Mucosa of descending colon (tissue), 3 donors: ENCODE measurements around the gene SNTG2. TPM values are rescaled to one million over a fixed set of nuclear protein-coding genes. Genes with fewer than 3 reads are reported as not detected.

Source experiments
- ATAC-seq: fragments of 200-7000 bp; cut with Tn5 transposase; one replicate; pipeline ENCODE4 v1.9.1; 2020; ENCODE audit warnings: mild to moderate bottlenecking, moderate library complexity
- DNase-seq, 3 donors: peaks; one replicate each; pipeline ENCODE4 v3.0.0-alpha.2; 2020
- H3K36me3 ChIP-seq: fragments of 200-600 bp; one replicate; pipeline ENCODE4 v1.8.0; 2021; ENCODE audit warnings: low read depth, mild to moderate bottlenecking
- H3K4me1 ChIP-seq: fragments of 200-600 bp; one replicate; pipeline ENCODE4 v1.8.0; 2021; ENCODE audit warnings: low read depth, mild to moderate bottlenecking
- H3K4me3 ChIP-seq: fragments of 200-600 bp; one replicate; pipeline ENCODE4 v1.8.0; 2021; ENCODE audit warnings: mild to moderate bottlenecking
- H3K9me3 ChIP-seq: fragments of 200-600 bp; one replicate; pipeline ENCODE4 v1.8.0; 2021; ENCODE audit warnings: mild to moderate bottlenecking
- intact Hi-C, 2 donors: fragments of 100-400 bp; cut with DNase I in 1 of 2; cut with micrococcal nuclease in 1 of 2; formaldehyde crosslinking; loops; one replicate each; pipeline versions ENCODE4 v1.11.0 to v1.11.1; 2022; cut with DNase I, micrococcal nuclease
- total RNA-seq, 3 donors: library from RNA; stranded (reverse); fragmentation: NEBNext Ultra II Directional in 2 of 3; extraction: Animal tissue kit (Norgen Biotek cat#: 25700) in 2 of 3; gene quantifications; one replicate each; pipeline versions ENCODE4 v1.2.1 to v1.2.4, GENCODE V29; 2021 to 2023
- TF ChIP-seq, protein P1 (sequence below): fragments of 200-600 bp; IDR thresholded peaks from one replicate; pipeline ENCODE4 v1.8.0; 2022; ENCODE audit warnings: antibody characterized with exemption, mild to moderate bottlenecking
- donor health status: DM: no; HTN: no; CAD: no; lungs with moderate emphysema.
- donor health status: DM: no; HTN: no; CAD: no.
- donor health status: DM: no; HTN: yes; CAD: no.

SNTG2 gene
- total RNA-seq, 3 donors from 2014 or later: 0.38 to 3.0 (median 2.8) TPM

- ATAC-seq (no peak), DNase-seq (no peak)
- Histone ChIP-seq H3K4me1 (no peaks in the 10 kb centered on the region), H3K36me3 (no peaks in the 10 kb centered on the region), H3K4me3 (no peak overlapping the region), H3K9me3 (no peaks in the 10 kb centered on the region)
- intact Hi-C loops: no loop called here
- TF ChIP-seq, protein P1, sequence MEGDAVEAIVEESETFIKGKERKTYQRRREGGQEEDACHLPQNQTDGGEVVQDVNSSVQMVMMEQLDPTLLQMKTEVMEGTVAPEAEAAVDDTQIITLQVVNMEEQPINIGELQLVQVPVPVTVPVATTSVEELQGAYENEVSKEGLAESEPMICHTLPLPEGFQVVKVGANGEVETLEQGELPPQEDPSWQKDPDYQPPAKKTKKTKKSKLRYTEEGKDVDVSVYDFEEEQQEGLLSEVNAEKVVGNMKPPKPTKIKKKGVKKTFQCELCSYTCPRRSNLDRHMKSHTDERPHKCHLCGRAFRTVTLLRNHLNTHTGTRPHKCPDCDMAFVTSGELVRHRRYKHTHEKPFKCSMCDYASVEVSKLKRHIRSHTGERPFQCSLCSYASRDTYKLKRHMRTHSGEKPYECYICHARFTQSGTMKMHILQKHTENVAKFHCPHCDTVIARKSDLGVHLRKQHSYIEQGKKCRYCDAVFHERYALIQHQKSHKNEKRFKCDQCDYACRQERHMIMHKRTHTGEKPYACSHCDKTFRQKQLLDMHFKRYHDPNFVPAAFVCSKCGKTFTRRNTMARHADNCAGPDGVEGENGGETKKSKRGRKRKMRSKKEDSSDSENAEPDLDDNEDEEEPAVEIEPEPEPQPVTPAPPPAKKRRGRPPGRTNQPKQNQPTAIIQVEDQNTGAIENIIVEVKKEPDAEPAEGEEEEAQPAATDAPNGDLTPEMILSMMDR: no peak
These were observed 269.4 kb downstream of the SNTG2 start for GRCh38 chr2:1219901-1220573.

DNA sequence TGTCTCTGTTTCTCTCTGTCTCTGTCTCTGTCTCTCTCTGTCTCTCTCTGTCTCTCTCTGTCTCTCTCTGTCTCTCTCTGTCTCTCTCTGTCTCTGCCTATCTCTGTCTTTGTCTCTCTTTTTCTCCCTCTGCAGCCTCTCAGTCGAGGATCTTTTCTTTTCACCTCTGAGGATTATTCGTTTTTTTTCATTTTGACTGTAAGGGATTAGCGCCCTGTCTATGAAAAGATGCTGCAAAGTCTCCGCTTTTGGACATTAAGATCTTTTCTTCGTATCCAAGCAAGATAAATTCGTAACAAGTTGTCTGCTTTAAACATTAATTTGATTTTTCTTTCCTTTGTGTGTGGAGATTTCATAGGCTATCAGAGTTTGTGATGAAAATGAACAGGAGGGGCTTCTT is 271.4 kb downstream of the SNTG2 start:
- Histone ChIP-seq H3K9me3 (no peaks in the 10 kb centered on the region), H3K4me1 (no peaks in the 10 kb centered on the region), H3K36me3 (no peaks in the 10 kb centered on the region), H3K4me3 (no peak overlapping the region)
- no peak for DNase-seq
- intact Hi-C loops: no loop called here
- TF ChIP-seq, protein P1: no peak
- ATAC-seq: no peak

DNA sequence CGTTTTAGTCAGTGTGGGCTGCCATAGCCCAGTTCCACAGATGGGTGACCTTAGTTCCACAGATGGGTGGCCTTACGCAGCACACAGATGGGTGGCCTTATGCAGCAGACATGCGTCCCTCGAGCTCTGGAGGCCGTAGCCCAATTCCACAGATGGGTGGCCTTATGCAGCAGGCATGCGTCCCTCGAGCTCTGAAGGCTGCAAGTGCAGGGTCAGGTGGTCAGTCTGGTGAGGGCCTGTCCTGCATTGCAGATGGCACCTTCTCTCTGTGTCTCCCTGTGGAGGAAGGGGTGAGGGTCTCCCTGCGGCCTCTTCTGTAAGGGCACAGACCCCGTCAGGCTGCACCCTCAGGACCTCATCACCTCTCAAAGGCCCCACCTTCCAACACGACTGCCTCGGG is 273.1 kb downstream of the SNTG2 start:
- DNase-seq (no peak), ATAC-seq (no peak)
- no peak overlapping the region for H3K4me3 ChIP-seq
- intact Hi-C loops: no loop called here
- H3K36me3 ChIP-seq: no peaks in the 10 kb centered on the region
- TF ChIP-seq, protein P1: no peak
- no peaks in the 10 kb centered on the region for H3K4me1 ChIP-seq
- no peaks in the 10 kb centered on the region for H3K9me3 ChIP-seq

GRCh38 chr2:1224901-1225300 is 274.3 kb downstream of the SNTG2 start:
- ATAC-seq: no peak
- H3K36me3 ChIP-seq: no peaks in the 10 kb centered on the region
- intact Hi-C loops: no loop called here
- H3K9me3 ChIP-seq: no peaks in the 10 kb centered on the region
- no peak overlapping the region for H3K4me3 ChIP-seq
- DNase-seq: no peak
- TF ChIP-seq, protein P1: no peak
- no peaks in the 10 kb centered on the region for H3K4me1 ChIP-seq

DNA sequence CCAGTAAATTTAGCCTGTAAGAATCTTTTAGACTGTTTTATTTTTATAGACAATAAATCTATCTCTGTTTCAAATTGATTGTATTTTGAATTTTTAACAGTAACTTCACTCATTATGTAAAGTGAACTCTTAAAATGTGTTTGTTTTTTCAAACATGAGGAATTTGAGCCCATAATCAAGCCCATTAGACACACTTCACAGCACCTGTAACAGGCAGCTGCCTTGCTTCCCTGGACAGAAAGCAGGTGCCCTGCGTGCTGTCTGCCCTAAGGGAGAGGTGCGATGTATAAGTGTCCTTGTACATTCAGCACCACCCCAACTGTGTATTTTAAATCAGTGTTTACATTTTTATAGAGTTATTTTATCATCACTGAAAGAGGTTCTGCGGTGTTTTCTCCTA is 276.1 kb downstream of the SNTG2 start:
- ATAC-seq (no peak), DNase-seq (no peak)
- no peaks in the 10 kb centered on the region for H3K36me3 ChIP-seq
- intact Hi-C loops: no loop called here
- H3K4me1 ChIP-seq: no peaks in the 10 kb centered on the region
- no peaks in the 10 kb centered on the region for H3K9me3 ChIP-seq
- TF ChIP-seq, protein P1: no peak
- no peak overlapping the region for H3K4me3 ChIP-seq
